ENCODE measurements around the gene TANC1.
"Not testable (repeated sequence)": the region's sequence is repeated elsewhere in the genome, so short reads cannot be mapped to it uniquely, and the experiment has no call there.

The TANC1 gene

DNA sequence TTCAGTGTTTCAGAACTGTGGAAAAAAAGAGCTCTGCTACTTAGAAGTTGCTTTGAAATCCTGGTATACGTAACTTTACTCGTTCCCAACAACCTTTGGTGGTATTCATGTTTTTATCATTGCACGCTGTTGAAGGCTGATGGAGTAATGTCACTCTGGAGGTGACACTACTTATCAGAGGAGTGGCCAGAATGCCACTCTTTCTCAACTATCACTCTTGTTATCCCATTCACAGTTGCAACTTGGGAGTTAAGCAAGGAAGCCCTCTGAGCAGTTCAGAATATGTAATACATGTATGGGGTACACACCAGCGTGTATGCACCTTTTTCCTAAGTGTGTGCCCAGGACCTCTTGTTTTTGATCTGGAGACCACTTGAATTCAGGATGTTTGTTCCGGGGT lies 53.6 kb downstream of the TANC1 start:
- no peak for DNase-seq (ENCODE audit: low read depth in 2 of 3, low spot score in 1 of 3)

DNA sequence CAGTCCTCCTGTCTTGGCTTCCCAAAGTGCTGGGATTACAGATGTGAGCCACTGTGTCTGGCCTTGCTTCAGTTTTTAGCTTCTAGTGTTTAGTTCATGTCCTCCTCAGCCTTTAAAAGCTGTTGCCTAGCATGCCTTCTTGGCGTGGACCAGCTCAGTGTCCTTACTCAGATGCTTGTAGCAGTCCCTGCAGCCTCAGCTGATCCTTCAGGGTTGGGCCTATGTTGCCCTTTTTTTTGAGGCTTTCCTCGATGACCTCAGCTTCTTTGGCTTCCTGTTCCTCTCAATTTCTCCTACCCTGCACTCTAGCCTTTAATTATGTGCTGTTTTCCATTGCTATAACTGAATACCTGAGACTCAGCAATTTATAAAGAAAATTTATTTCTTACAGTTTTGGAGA lies 57.7 kb downstream of the TANC1 start:
- no peak for DNase-seq (ENCODE audit: low read depth in 2 of 3, low spot score in 1 of 3)

DNA sequence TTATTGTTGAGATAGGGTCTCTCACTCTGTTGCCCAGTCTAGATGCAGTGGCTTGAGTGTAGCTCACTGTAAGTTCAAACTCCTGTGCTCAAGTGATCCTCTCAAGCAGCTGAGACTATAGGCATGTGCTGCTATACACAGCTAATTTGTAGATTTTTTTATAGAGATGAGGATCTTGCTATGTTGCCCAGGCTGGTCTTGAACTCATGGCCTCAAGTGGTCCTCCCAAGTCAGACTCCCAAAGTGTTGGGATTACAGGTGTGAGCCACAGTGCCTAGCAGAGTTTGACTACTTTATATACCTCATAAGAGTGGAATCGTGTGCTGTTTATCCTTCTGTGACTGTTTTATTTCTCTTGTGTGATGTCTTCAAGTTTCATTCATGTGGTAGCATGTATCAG lies 60.3 kb downstream of the TANC1 start:
- DNase-seq (ENCODE audit: low read depth in 2 of 3, low spot score in 1 of 3), result no peak

DNA sequence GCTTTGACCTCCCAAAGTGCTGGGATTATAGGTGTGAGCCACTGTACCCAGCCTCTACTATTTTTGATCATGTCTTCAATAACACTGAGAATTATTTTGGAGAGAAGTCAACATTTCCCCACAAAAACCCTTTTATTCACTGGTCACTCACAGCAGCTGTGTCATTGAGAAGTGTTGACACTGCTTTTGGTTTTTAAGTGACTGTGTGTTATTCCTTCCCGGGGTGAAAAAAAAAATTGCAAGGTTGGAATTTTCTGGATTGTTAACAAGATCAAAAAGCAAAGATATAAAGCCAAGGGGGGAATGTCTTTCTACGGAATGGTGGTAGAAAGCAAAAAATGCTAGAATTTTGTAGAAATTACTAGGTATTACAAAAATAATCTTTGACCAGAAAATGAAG lies 61.5 kb downstream of the TANC1 start:
- DNase-seq (ENCODE audit: low read depth in 2 of 3, low spot score in 1 of 3), result no peak

DNA sequence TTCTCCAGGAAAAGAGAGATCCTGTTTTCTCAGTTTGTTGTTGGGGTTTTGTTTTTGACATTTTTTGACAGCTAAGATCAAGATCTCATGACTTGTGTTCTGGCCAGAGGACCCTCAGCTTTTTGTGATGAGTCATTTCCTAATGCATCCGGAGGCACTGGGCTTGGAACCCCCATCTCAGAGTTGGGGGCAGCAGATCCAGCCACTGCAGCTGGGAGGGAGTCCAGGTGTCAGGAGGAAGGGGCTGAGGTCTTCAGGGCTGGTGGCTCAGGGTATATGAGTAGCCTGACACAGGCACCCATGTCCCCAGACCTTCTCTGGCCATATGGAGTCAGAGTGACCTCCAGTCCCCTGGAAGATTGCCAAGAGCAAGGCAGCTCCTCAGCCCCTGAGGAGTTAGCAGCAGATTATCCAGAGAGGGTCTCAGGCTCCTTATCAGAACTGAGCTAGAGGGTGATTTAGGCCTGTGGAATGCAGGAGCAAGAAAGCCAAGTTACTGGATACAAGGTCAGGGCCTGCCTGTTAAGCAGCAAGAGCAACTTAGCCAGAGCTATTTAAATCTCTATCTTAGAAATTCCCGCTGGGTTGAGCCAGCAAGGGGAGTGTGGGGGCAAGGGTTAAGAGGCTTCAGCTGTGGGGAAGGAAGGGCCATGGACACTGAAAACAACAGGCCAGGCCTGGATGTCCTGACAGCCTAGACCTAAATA lies 62.4 kb downstream of the TANC1 start:
- DNase-seq (ENCODE audit: low read depth in 2 of 3, low spot score in 1 of 3), result no peak

DNA sequence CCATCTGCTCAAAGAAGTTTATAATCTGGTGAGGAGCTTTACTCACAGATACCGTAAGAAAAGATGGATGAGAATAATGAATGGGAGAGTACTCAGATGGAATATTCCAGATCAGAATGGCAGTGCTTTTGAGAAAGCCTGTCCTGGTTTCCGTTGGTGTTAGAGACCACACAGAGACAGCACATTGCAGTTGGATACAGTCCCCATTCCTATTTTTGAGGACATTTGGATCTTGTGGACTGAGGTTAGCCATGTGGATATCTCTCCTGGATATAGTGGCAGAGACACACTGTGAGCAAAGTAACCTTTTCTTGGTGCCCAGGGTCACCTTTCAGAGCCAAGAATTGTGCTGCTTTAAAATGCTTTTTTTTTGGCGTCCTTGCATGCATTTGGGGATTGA lies 63.7 kb downstream of the TANC1 start:
- no peak for DNase-seq (ENCODE audit: low read depth in 2 of 3, low spot score in 1 of 3)

DNA sequence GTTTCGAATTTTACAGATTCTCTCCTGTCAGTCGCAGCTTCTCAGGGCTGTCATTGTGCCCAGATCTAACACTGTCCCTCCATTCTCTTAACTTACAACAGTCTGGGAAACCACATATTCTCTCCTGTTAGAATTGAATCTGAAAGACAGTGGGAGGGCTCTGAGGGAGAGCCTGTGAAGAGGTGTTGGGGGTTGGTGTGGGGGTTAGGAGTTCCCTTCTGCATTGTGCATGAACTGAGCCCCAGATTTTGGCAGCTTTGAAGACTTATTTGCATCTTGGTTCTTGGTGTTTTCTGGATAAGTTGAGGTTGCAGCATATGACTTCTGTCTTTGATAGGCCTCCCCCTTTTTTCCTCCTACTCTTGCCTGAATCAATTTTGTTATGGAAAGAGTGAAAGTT lies 64.1 kb downstream of the TANC1 start:
- no peak for DNase-seq (ENCODE audit: low read depth in 2 of 3, low spot score in 1 of 3)

DNA sequence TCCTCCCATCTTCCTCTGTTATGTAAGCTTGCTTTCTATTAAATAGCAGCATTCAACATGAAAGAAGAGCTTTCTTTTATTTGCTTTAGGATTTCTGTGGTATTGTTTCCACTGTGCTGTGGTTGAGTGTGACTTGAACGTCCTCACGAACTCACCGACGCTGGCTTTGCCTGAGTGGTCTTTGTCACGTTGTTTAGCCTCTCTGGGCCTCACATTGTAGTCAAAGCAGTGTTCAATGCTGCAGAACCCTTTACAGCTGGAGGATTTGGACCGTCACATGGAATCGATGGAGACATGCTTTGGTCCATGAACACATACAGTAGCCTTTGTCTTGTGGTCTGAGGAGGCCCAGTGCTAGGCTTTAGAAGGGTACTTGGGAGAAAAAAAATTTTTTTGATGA lies 66.3 kb downstream of the TANC1 start:
- no peak for DNase-seq (ENCODE audit: low read depth in 2 of 3, low spot score in 1 of 3)

DNA sequence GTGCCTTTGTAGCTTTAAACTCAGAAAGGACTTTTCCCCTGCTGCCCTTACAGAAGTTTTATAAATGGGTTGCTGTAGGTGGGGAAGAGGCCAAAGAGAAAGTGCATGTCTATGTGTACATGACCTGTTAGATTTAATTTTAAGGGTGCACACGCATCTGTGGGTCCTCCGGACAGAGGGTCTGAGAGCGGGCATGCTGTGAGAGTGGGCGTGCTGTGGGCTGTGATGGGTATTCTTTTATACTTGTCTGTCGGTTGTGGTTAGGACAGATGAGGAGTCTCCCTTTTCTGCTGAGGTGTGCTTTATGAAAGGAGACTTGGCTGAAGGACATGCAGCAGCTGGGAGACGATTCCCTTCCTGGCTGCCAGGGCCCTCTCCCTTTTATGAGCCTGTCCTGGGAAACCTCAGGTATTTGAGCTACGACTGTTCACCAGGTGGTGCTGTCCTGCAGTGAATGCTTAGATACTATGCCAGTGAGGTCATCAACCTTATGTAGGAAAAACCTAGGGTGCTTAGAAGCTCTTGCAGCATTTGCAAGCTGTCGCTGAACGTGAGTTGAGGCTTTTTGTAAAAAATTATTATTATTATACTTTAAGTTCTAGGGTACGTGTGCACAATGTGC lies 67.5 kb downstream of the TANC1 start:
- DNase-seq (ENCODE audit: low read depth in 2 of 3, low spot score in 1 of 3), result no peak

DNA sequence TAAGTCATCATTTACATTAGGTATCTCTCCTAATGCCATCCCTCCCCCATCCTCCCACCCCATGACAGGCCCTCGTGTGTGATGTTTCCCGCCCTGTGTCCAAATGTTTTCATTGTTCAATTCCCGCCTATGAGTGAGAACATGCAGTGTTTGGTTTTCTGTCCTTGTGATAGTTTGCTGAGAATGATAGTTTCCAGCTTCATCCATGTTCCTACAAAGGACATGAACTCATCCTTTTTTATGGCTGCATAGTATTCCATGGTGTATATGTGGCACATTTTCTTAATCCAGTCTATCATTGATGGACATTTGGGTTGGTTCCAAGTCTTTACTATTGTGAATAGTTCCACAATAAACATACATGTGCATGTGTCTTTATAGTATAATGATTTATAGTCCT lies 68.0 kb downstream of the TANC1 start:
- DNase-seq (ENCODE audit: low read depth in 2 of 3, low spot score in 1 of 3), result not testable (repeated sequence)

DNA sequence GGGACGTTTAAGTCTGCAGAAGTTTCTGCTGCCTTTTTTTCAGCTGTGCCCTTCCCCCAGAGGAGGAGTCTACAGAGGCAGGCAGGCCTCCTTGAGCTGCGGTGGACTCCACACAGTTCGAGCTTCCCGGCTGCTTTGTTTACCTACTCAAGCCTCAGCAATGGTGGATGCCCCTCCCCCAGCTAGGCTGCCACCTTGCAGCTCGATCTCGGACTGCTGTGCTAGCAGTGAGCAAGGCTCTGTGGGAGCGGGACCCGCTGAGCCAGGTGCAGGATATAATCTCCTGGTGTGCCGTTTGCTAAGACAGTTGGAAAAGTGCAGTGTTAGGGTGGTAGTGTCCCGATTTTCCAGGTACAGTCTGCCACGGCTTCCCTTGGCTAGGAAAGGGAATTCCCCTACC lies 72.9 kb downstream of the TANC1 start:
- not testable (repeated sequence) for DNase-seq (ENCODE audit: low read depth in 2 of 3, low spot score in 1 of 3)

DNA sequence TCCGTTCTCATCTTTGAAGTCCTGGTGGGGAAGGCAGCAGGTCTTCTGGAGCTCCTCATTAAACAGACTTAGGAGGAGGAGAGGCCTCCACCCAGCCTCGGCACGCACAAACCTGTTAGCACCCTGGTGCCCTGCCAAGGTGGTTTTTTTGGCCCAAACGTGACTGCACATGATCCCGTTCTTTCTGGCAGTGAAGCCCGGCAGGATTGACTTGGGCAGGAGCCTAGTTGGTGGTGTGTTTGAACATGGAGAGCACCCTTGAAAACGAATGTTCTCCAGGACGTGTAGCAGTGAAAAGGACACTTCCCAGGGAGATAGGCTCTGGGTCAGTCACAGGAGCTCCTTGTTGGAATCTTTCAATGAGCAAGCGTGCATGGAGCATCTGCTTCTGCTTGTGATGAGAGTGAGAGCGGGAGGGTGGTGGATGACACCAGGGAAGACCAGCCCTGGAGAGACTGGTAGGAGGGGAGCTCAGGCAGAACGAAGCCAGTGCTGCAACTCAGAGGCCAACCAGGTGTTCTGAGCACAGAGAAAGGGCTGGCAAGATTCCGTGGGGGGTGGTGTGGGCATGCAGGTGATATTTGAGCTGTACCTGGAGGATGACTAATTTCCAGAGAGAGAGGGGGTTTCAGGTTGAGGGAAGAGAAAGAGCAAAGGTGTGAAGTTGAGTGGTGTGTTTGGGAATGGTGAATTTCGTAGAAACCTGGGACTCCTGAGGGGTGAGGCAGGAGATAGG lies 73.8 kb downstream of the TANC1 start:
- no peak for DNase-seq (ENCODE audit: low read depth in 2 of 3, low spot score in 1 of 3)

DNA sequence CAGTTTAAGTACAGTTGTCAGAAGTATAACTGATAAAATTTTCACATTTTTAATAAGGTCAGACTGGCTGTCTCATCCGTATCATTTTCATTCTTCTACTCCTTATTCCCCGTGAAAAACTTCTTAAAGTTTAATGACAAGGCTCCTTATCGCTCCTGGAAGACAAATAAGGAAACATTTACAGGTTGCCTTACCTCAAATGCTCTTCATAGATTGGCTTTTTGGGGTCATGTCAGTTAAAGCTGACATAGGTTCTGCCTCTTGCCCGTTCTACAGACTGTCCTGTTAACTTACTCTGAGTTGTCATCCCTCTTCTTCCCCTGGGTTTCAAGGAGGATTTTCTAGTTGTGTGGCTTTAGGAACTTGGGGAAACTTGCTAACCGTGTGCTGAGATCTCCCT lies 75.3 kb downstream of the TANC1 start:
- DNase-seq (ENCODE audit: low read depth in 2 of 3, low spot score in 1 of 3), result no peak

DNA sequence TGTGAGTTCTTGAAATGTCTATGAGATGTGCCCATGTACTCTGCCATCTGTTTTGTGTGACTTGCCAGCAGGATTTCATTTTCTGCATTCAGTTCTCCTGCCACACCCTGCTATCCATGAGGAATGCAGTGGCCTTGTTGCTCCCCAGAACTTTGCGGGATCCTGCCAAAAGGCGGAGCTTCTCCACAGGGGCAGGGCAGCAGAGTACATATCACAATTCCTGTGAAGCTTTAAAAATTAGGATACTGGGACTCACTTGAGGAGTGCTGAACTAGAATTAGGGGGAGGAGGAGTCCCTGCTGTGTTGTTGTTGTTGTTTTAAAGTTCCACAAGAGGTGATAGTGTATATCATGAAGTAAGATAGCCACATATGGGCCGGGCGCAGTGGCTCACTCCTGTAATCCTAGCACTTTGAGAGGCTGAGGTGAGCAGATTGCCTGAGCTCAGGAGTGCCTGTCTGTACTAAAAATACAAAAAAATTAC lies 76.4 kb downstream of the TANC1 start:
- no peak for DNase-seq (ENCODE audit: low read depth in 2 of 3, low spot score in 1 of 3)

DNA sequence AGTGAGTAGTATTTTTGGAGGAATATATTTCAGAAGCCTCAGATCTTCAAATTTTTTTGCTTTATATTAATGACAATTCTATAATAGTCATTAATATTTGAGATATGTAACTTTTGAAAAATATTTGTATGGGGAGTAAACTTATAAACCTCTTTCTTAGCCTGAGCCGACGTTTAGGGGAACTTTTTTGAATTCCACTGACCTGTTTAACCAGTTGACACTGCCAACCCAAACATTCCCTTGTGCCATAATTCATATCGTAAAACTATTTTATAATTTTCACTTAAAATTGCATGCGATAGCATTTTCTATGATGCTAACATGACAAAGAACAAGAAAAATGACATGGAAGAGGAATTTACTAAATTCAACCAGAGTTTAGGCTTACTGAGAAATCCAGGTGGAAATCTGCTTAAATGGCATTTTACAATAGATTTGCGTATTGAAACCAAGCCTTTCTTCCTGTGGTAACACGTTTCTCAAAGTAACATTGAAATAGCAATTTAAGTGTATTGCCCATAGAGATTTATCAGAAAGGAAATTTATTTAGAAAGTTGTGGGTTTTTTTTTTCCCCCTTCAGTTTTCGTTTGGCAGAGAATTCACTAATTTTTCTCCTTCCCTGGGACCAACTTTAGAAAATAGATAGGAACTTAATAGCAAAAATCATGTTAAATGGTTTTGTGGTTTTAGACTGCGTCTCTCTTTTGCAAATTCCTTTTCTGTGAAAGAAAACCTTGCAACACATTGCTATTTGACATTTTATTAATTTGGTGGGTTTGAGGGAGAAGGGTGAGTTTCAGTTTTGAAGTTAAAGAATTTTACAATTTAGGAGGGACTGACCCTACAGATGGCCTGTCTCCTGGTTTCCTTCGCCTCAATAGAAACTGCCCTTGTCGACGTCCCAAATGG lies 77.4 kb downstream of the TANC1 start:
- DNase-seq (ENCODE audit: low read depth in 2 of 3, low spot score in 1 of 3), result no peak

DNA sequence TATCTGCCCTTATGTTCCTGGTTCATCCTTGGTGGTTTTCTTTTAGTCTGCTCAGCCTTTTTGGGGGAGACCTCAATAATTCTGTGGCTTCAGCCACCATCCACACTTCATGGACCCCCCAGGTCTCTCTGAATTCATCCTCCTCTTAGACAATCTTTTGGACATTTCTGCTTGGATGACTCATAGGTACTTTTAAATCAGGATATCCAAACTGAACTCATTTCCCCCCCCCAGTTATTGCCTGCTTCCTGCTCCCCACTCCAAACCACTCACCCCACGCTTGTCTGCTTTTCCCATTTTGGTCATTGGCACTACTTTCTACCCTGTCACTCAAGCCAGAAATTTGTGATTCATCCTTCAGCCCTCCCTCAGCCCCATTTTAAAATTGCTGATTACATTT lies 78.5 kb downstream of the TANC1 start:
- no peak for DNase-seq (ENCODE audit: low read depth in 2 of 3, low spot score in 1 of 3)

DNA sequence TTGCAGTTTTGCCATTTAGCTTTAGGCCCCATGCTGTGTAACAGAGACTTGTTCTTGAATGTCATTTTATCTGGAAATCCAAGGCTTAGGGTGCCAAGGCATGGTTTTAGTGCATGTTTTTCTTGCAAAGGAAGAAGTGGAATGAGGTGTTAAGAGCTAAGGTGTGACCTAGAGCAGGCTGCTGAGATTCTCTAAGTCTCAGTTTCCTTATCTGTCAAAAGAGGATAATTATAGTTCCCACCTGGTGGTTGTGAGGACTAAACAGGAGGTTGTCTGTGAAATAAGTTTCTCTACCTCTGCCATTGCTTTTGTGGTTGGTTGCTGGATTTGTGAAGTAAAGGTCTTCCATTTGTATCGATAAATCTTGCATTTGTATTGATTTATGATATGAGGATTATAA lies 82.0 kb downstream of the TANC1 start:
- DNase-seq (ENCODE audit: low read depth in 2 of 3, low spot score in 1 of 3), result no peak

DNA sequence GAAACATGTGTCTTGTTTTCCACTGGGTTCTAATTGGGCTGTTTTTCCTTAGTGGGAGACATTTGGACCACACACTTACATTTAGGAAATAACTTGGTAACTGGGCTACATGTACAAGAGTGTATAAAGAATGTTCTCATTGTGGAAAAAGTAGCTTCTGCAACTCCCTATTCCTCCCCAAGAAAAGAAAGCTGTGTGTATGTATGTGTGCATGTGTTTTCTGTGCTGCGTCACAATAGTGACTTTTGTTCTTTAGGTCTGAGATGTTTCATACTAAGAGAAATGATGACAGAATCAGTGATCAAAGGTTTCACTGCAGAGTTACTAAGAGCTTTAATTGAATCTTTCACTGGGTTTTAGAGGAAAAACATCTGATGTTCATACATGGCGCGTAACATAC lies 82.7 kb downstream of the TANC1 start:
- DNase-seq (ENCODE audit: low read depth in 2 of 3, low spot score in 1 of 3), result no peak

DNA sequence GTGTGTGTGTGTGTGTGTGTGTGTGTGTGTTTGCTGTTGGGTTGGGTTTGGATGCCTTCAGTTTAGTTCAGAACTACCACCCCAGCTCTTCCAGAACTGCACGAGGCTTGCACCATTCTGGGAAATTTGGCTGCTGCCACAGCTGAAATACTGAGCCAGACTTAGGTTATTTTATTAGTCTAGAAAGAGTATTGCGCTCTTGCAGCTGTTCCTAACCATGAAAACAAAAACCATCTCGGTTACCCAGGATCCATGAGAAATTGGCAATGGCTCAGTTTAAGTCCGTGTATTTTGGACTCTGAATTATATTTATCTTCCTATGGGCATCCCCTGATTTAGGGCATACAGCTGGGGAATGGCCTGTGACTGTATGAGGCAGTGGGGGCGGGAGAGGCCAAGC lies 83.2 kb downstream of the TANC1 start:
- no peak for DNase-seq (ENCODE audit: low read depth in 2 of 3, low spot score in 1 of 3)

DNA sequence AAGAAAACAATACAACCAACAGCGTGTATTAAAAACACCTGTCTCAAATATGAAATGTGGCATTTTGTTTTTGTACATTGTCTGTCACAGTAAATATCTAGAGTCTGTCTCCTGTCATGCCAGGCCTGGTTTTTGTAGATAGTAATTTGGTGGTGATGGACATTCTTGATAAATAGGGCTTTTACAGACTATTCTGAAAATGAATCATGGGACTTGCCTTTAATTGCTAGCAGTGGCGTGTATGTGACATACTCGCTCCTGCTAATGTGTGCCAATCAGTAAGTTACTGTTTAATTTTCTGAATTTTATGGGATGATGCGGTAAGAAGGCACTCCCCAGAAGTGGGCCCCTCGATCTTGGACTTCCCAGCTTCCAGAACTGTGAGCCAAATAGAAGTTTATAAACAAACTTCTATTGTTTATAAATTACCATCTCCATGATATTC lies 83.7 kb downstream of the TANC1 start:
- no peak for DNase-seq (ENCODE audit: low read depth in 2 of 3, low spot score in 1 of 3)

All from stimulated activated CD4-positive, alpha-beta T cell treated with anti-CD3 and anti-CD28 coated beads, Interleukin-12 subunit alpha, Interleukin-12 subunit beta, amount 100 ng/mL, for 48 hours (primary cell).